HEK293 (cell line): ENCODE results near the gene KCTD19.

Source experiments
- KLF9 ChIP-seq: fragments of 450-650 bp; formaldehyde crosslinking; IDR thresholded peaks from 2 replicates; pipeline ENCODE4 v1.5.1; 2016; ENCODE audit warnings: missing biosample characterization, missing genetic modification characterization, low read depth
- MZF1 ChIP-seq: fragments of 450-650 bp; formaldehyde crosslinking; IDR thresholded peaks from 2 replicates; pipeline ENCODE4 v1.5.1; 2017; ENCODE audit warnings: missing biosample characterization, missing genetic modification characterization, borderline replicate concordance
- ZBTB17 ChIP-seq: fragments of 450-650 bp; formaldehyde crosslinking; IDR thresholded peaks from 2 replicates; pipeline ENCODE4 v1.5.1; 2016; ENCODE audit warnings: missing biosample characterization, missing genetic modification characterization
- ZNF121 ChIP-seq: fragments of 450-650 bp; formaldehyde crosslinking; IDR thresholded peaks from 2 replicates; pipeline ENCODE4 v1.5.1; 2016; ENCODE audit warnings: missing biosample characterization, missing genetic modification characterization
- ZNF155 ChIP-seq: fragments of 450-650 bp; formaldehyde crosslinking; IDR thresholded peaks from 2 replicates; pipeline ENCODE4 v1.5.1; 2016; ENCODE audit warnings: missing biosample characterization, missing genetic modification characterization
- TF ChIP-seq, protein P1 (sequence below): fragments of 450-650 bp; formaldehyde crosslinking; IDR thresholded peaks from 2 replicates; pipeline ENCODE4 v1.5.1; 2016; ENCODE audit warnings: missing biosample characterization, missing genetic modification characterization
- TF ChIP-seq, protein P2 (sequence below): fragments of 450-650 bp; formaldehyde crosslinking; IDR thresholded peaks from 2 replicates; pipeline ENCODE4 v1.5.1; 2016; ENCODE audit warnings: missing biosample characterization, missing genetic modification characterization
- TF ChIP-seq, protein P3 (sequence below): fragments of 450-650 bp; formaldehyde crosslinking; IDR thresholded peaks from 2 replicates; pipeline ENCODE4 v1.5.1; 2016; ENCODE audit warnings: missing biosample characterization, missing genetic modification characterization
- TF ChIP-seq, protein P4 (sequence below): fragments of 450-650 bp; formaldehyde crosslinking; IDR thresholded peaks from 2 replicates; pipeline ENCODE4 v1.5.1; 2016; ENCODE audit warnings: missing biosample characterization, missing genetic modification characterization, borderline replicate concordance
- TF ChIP-seq, protein P5 (sequence below): fragments of 450-650 bp; IDR thresholded peaks from 2 replicates; pipeline ENCODE4 v1.5.1; 2018; ENCODE audit warnings: missing biosample characterization, missing genetic modification characterization

DNA sequence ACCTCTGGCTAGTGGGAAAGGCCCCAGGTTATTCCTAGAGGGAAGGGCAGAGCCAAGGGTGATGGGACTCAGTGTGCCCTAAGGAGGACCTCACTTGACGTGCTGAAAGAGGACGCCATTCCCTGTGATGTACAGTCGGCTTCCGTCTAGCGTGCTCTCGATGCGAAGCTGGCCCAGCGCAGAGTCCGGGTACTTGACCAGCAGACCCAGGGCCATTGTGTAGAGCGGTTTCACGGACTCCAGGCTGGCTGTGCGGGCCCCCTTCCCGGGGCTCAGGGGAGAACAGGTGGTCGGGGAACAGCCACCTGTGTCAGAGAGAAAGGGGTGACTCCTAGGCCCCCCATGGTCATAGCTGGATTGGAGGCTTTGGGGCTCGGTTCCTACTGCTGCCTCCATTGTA, 27.3 kb downstream of the KCTD19 start:
- no peak for TF ChIP-seq KLF9 (tag by site-specific recombination)
- no peak for TF ChIP-seq ZNF121 (tag by site-specific recombination)
- TF ChIP-seq, protein P1, sequence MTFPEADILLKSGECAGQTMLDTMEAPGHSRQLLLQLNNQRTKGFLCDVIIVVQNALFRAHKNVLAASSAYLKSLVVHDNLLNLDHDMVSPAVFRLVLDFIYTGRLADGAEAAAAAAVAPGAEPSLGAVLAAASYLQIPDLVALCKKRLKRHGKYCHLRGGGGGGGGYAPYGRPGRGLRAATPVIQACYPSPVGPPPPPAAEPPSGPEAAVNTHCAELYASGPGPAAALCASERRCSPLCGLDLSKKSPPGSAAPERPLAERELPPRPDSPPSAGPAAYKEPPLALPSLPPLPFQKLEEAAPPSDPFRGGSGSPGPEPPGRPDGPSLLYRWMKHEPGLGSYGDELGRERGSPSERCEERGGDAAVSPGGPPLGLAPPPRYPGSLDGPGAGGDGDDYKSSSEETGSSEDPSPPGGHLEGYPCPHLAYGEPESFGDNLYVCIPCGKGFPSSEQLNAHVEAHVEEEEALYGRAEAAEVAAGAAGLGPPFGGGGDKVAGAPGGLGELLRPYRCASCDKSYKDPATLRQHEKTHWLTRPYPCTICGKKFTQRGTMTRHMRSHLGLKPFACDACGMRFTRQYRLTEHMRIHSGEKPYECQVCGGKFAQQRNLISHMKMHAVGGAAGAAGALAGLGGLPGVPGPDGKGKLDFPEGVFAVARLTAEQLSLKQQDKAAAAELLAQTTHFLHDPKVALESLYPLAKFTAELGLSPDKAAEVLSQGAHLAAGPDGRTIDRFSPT (tag by site-specific recombination): no peak
- no peak for TF ChIP-seq MZF1 (tag by site-specific recombination)
- TF ChIP-seq, protein P2, sequence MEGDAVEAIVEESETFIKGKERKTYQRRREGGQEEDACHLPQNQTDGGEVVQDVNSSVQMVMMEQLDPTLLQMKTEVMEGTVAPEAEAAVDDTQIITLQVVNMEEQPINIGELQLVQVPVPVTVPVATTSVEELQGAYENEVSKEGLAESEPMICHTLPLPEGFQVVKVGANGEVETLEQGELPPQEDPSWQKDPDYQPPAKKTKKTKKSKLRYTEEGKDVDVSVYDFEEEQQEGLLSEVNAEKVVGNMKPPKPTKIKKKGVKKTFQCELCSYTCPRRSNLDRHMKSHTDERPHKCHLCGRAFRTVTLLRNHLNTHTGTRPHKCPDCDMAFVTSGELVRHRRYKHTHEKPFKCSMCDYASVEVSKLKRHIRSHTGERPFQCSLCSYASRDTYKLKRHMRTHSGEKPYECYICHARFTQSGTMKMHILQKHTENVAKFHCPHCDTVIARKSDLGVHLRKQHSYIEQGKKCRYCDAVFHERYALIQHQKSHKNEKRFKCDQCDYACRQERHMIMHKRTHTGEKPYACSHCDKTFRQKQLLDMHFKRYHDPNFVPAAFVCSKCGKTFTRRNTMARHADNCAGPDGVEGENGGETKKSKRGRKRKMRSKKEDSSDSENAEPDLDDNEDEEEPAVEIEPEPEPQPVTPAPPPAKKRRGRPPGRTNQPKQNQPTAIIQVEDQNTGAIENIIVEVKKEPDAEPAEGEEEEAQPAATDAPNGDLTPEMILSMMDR (tag by site-specific recombination): no peak
- TF ChIP-seq, protein P3, sequence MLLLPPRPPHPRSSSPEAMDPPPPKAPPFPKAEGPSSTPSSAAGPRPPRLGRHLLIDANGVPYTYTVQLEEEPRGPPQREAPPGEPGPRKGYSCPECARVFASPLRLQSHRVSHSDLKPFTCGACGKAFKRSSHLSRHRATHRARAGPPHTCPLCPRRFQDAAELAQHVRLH: no peak
- TF ChIP-seq, protein P4, sequence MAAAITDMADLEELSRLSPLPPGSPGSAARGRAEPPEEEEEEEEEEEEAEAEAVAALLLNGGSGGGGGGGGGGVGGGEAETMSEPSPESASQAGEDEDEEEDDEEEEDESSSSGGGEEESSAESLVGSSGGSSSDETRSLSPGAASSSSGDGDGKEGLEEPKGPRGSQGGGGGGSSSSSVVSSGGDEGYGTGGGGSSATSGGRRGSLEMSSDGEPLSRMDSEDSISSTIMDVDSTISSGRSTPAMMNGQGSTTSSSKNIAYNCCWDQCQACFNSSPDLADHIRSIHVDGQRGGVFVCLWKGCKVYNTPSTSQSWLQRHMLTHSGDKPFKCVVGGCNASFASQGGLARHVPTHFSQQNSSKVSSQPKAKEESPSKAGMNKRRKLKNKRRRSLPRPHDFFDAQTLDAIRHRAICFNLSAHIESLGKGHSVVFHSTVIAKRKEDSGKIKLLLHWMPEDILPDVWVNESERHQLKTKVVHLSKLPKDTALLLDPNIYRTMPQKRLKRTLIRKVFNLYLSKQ (tag by site-specific recombination): no peak
- no peak for TF ChIP-seq ZBTB17
- TF ChIP-seq, protein P5, sequence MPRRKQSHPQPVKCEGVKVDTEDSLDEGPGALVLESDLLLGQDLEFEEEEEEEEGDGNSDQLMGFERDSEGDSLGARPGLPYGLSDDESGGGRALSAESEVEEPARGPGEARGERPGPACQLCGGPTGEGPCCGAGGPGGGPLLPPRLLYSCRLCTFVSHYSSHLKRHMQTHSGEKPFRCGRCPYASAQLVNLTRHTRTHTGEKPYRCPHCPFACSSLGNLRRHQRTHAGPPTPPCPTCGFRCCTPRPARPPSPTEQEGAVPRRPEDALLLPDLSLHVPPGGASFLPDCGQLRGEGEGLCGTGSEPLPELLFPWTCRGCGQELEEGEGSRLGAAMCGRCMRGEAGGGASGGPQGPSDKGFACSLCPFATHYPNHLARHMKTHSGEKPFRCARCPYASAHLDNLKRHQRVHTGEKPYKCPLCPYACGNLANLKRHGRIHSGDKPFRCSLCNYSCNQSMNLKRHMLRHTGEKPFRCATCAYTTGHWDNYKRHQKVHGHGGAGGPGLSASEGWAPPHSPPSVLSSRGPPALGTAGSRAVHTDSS (tag by site-specific recombination): no peak
- no peak for TF ChIP-seq ZNF155
